NCI-H460 (cell line): Measurements from ENCODE around the gene ZFPM1. TPM values are rescaled to one million over a fixed set of nuclear protein-coding genes. Genes with fewer than 3 reads are reported as not detected.
"Not testable (repeated sequence)": the region's sequence is repeated elsewhere in the genome, so short reads cannot be mapped to it uniquely, and the experiment has no call there.

Source experiments
- DNase-seq: peaks from one replicate; pipeline ENCODE4 v3.0.0-alpha.2; 2016; ENCODE audit warnings: low read depth; ENCODE audit errors: extremely low read depth
- total RNA-seq: library from RNA; depleted of rRNA; stranded (reverse); fragments of >200 nt; shearing (Covaris generic); gene quantifications from 2 replicates; pipeline ENCODE4 v1.2.3, GENCODE V29; 2014

The ZFPM1 gene
- total RNA-seq, 1 experiment from 2014 or later = 0.67 TPM

GRCh38 chr16:88463411-88463810 lies 10.3 kb downstream of the ZFPM1 start:
- no peak for DNase-seq

- DNase-seq = no peak
Measured at GRCh38 chr16:88464447-88465318, 11.6 kb downstream of the ZFPM1 start.

- no peak for DNase-seq
Measured at GRCh38 chr16:88465387-88465983, 12.4 kb downstream of the ZFPM1 start.

- DNase-seq = no peak
Measured at GRCh38 chr16:88466175-88466862, 13.2 kb downstream of the ZFPM1 start.

GRCh38 chr16:88466949-88467348 lies 13.9 kb downstream of the ZFPM1 start:
- DNase-seq = no peak

GRCh38 chr16:88467541-88467944 lies 14.5 kb downstream of the ZFPM1 start:
- no peak for DNase-seq

- peak; percentile 77 for DNase-seq
Measured at GRCh38 chr16:88468275-88469129, 15.4 kb downstream of the ZFPM1 start.

GRCh38 chr16:88469615-88470395 lies 16.7 kb downstream of the ZFPM1 start:
- DNase-seq = no peak

- not testable (repeated sequence) for DNase-seq
Measured at GRCh38 chr16:88470396-88470680, 17.3 kb downstream of the ZFPM1 start.

GRCh38 chr16:88470696-88471095 lies 17.6 kb downstream of the ZFPM1 start:
- not testable (repeated sequence) for DNase-seq

GRCh38 chr16:88471115-88471514 lies 18.0 kb downstream of the ZFPM1 start:
- no peak for DNase-seq

GRCh38 chr16:88471575-88471974 lies 18.5 kb downstream of the ZFPM1 start:
- no peak for DNase-seq

- no peak for DNase-seq
Measured at GRCh38 chr16:88472069-88472468, 19.0 kb downstream of the ZFPM1 start.

- DNase-seq = no peak
Measured at GRCh38 chr16:88472637-88473205, 19.6 kb downstream of the ZFPM1 start.

GRCh38 chr16:88473666-88474534 lies 20.8 kb downstream of the ZFPM1 start:
- DNase-seq = no peak

- DNase-seq = no peak
Measured at GRCh38 chr16:88475037-88475436, 22.0 kb downstream of the ZFPM1 start.

GRCh38 chr16:88476203-88476602 lies 23.1 kb downstream of the ZFPM1 start:
- DNase-seq = no peak

GRCh38 chr16:88476817-88477397 lies 23.8 kb downstream of the ZFPM1 start:
- no peak for DNase-seq
